Measurements from ENCODE around the gene GRWD1.

The GRWD1 gene

DNA sequence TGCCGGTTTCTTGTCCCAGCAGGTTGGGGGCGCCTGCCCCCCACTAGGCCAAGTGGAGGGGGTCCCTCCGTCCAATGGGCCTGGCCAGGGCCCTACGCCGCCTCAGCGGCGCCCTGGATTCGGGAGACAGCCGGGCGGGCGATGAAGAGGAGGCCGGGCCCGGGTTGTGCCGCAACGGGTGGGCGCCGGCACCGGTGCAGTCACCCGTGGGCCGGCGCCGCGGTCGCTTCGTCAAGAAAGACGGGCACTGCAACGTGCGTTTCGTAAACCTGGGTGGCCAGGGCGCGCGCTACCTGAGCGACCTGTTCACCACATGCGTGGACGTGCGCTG is 15.8 kb downstream of the GRWD1 start:
- no peak for DNase-seq

GRCh38 chr19:48461982-48462655 is 16.3 kb downstream of the GRWD1 start:
- no peak for DNase-seq

GRCh38 chr19:48465215-48465614 is 19.4 kb downstream of the GRWD1 start:
- DNase-seq = no peak

DNA sequence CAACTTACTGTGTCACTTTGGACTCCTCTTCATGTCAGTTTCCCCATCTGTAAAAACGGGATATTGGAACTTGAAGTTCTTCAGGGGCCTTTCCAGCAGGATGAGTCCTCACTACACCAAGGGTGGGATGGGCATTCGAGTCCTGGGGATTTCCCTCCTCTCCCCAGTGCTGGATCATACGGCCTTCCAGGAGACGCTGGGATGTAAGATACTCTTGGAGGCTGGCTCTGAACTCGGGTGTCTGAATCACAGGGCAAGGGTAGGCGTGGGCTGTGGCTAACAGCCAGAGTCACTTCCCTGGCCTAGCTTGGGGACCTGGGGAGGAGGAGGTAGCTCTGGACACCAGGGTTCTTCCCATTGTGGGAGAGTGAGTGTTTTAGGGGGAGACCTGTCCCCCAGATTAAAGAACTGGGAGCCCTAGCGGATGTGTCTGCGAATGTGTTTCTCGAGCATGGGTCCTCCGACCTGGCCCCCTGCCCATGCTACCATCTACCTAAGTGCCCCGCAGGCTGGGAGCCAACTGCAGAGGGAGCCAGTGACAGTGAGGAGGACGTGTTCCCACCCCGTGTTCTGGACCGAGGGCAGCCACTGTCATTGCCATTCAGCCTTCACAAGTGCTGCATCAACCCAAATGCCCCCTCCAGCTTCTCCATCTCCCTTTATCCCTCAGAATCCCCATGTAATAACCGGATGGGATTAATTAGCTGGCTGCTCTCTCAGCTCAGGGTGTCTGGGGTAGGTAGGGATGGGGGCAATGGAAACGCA is 21.0 kb downstream of the GRWD1 start:
- DNase-seq = no peak

- DNase-seq = peak; percentile 100
Measured at GRCh38 chr19:48468772-48469288, 23.0 kb downstream of the GRWD1 start.

DNA sequence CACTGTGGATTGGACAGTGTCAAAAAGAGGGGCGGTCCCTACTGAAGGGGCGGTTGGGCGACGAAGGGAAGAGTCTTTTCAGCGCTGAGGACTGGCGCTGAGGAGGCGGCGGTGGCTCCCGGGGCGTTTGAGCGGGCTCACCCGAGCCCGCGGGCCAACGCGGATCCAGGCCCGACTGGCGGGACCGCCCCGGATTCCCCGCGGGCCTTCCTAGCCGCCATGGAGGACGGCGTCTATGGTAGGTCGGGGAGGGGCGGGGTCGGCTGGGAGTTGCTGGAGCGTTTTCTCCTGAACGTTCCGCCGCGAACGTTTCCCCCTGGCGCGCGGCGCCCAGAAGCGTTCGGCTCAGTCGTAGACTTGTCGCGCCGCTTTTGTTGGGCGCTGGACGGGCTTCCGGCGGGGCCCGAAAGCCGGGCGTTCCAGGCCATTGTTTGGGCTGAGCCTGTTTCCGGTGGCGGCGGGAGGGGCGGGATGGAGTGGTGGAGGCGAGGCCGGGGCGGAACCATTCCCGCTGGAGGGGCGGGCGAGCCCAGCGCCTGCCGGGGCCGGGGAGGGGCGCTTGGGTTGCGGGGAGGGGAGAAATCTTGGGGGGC is 23.6 kb downstream of the GRWD1 start, which contains the start of gene CYTH2:
CYTH2 (plus strand) TSS at position 81 of the 593 bp plus-strand sequence; CDS start at position 220, 139 bp downstream.
- DNase-seq = peak; percentile 76

DNA sequence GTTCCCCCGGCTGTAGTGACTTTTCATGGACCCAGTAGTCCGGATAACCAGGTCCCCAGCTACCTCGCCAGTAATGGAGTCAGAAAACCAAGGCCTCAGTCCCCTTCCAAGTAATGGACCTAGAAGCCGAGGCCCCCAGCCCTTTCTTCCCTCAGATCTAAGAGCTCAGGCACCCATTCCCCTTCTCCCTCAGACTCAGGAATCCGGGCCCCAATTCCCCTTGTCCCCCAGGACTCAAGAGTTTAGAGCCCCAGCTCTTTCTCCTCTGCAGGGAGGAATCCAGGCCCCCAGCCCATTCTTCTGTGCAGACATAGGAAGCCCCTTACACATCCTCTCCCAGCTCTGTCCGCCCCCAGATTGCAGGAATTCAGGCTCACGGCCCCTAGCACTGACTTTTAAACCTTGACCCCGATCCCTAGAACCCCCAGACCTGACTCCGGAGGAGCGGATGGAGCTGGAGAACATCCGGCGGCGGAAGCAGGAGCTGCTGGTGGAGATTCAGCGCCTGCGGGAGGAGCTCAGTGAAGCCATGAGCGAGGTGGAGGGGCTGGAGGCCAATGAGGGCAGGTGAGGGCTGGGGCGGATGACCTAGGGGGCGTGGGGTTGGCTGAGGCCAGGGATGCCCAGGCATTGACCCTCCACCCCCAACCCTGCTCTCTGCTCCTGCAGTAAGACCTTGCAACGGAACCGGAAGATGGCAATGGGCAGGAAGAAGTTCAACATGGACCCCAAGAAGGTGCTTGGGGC is 24.3 kb downstream of the GRWD1 start:
- DNase-seq = no peak

- no peak for DNase-seq
Measured at GRCh38 chr19:48470856-48471255, 25.1 kb downstream of the GRWD1 start.

DNA sequence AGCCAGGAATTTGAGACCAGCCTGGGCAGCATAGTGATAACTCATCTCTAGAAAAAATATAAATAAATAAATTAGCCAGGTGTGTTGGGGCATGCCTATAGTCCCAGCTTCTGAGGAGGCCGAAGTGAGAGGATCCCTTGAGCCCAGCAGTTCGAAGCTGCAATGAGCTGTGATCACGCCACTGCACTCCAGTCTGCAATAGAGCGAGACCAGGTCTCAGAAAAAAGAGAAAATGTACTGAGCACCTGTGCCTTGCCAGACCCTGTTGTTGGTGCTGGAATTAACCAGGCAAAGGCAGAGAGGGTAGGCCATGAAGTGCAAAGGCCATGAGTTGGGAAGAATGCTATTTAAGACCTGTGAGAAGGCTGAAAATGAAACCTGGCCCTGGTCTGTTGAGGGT is 26.1 kb downstream of the GRWD1 start:
- no peak for DNase-seq

GRCh38 chr19:48473161-48473966 is 27.6 kb downstream of the GRWD1 start:
- no peak for DNase-seq

DNA sequence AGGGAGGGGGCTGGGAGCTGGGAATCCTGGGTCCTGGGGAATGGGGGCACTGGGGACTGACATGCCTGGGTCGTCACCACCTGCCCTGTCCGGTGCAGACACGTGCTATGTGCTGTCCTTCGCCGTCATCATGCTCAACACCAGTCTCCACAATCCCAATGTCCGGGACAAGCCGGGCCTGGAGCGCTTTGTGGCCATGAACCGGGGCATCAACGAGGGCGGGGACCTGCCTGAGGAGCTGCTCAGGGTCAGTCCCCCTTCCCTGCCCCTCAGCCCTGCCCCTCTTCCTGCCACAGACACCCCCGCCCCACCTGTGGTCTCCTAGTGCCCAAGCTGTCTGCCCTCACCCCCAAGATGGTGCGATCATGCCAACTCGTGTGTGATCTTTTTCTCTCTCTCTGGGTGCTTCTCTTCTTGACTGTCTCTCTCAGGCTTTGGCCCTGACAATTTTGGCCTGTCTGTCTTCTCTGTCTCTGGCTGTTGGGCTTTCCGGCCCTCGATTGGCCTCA is 28.4 kb downstream of the GRWD1 start:
- no peak for DNase-seq

DNA sequence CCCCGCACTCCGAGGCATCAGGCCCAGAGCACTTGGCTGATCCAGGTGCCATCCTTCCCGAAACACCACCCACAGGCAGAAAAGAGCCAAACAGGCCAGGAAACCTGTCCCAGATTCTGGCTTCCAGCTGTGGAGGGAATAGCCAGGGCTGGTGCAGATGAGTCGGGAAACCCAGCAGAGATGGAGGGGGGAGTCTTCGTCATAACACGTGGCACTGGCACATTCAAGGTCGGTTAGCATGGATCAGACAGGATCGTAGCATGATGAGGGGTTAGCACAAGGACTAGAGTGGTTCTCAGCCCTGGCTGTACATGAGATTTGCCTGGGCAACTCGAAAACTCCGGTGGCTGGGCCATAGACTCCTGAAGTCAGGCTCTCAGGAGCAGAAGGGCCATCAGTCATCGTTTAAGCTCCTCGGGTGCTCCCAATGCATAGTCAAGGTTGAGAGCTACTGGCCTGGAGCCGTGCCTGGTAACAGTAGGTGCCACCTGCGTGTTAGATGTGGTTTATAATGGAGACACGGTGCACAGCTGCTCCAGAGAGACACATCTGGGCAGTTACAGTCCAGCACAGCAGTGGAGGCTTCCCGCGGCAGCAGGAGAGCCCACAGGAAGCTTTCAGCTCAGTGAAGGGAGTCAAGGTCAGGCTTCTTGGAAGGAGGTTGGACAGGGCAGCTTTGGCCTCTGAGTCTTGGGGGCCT is 29.7 kb downstream of the GRWD1 start:
- DNase-seq = no peak

DNA sequence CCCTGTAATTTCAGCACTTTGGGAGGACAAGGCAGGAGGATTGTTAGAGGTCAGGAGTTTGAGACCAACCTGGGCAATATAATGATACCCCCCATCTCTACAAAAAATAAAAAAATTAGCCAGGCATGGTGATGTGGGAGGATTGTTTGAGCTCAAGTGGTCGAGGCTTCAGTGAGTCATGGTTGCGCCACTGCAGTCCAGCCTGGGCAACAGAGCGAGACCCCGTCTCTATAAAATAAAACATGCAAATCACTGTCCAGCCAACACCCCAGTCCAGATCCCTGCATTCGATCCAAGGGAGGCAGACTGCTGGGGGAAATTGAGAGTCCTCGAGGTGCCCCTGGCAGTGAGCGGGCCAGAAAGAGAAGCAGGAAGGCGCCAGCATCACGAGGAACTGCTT is 30.4 kb downstream of the GRWD1 start:
- no peak for DNase-seq

- DNase-seq = no peak
Measured at GRCh38 chr19:48477067-48477685, 31.4 kb downstream of the GRWD1 start.

DNA sequence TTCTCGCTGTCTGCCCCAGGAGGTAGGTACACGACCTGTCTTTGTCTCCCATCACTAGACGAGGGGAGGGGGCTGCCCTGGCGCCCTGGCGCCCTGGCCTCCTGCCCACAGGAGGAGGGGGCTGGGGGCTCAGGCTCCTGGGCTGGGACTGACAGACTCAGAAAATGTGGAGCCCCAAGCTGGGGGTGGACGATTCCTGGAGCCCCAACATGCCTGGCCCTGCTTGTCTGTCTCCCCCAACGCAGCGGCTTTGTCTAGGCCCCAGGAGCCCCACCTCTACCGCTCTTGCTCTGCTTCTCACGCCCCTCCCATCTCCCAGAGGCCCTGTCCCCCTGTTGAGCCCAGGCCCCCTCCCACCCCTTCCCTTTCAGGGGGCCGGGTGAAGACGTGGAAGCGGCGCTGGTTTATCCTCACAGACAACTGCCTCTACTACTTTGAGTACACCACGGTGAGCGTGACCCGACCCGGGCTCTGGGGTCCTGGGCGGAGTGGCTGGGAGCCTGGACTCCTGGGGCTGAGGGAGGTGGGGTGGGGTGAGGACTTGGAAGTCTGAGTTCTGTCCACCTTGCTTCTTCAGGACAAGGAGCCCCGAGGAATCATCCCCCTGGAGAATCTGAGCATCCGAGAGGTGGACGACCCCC is 32.0 kb downstream of the GRWD1 start:
- DNase-seq = no peak

GRCh38 chr19:48478339-48479256 is 32.8 kb downstream of the GRWD1 start:
- no peak for DNase-seq

GRCh38 chr19:48479686-48480085 is 33.9 kb downstream of the GRWD1 start:
- DNase-seq = no peak

DNA sequence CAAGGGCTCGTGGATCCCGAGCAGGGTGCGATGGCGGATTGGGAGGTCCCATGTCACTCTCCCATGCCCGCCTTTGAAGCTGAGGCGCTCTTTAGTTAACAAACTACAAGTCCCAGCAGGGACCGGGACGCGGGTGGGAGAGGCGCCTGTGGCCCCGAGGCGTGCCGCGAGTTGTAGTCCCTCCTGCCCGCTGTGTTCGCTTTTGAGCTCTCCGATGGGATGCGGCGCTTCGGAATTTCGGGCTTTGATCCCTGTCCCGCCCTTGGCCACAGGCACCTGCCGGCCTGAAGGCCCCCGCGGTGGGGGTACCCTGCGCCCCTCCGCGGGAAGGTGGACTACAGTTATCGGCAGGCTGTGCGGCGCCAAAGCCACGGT is 34.4 kb downstream of the GRWD1 start:
- DNase-seq = no peak

Data from stimulated activated CD4-positive, alpha-beta T cell treated with anti-CD3 and anti-CD28 coated beads, Interleukin-1b, Interleukin-23, amount 100 ng/mL, for 48 hours (primary cell).